Measurements from ENCODE around the gene UROS.

The UROS gene

DNA sequence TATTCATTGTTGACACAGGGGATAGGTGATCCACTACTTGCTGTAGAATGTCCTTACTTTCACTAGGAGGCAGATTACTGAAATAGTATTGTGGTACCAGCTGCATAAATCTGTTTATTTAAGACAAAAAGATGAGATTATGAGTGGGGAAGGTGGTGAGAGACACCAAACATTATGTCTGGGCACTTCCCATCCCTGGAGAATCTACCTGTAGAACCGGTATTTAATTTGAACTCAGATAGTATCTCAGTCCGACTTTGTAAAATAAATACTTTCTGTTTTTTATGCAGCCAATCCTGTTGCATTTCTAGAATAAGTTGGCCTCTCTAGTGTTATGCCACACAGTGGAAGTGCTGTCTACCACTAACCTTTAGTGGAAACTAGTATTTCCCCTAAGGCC, 13.7 kb upstream of the UROS start:
- DNase-seq (ENCODE audit: low spot score): no peak

GRCh38 chr10:125828311-125828710, 5.3 kb upstream of the UROS start:
- DNase-seq (ENCODE audit: low spot score): no peak

DNA sequence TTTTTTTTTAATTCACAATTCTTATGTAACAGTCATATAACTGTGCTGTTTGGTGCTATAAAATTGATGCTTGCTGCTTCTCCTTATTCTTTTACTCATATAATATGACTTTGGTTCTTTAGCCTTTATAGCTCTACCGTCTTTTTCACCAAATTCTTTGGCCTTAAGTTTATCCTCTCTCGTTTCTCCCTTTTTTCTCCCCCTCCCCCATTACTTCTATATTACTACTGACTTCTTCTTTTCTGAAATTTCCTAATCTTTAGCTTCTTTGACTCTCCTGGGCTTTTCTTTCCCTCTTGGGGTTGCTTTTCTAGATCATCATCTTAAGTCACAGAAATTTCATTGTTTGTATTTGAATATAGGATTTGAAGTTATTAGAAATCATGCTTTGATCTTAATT, 4.1 kb upstream of the UROS start:
- no peak for DNase-seq (ENCODE audit: low spot score)

GRCh38 chr10:125824736-125825135, 1.7 kb upstream of the UROS start:
- DNase-seq (ENCODE audit: low spot score): no peak

DNA sequence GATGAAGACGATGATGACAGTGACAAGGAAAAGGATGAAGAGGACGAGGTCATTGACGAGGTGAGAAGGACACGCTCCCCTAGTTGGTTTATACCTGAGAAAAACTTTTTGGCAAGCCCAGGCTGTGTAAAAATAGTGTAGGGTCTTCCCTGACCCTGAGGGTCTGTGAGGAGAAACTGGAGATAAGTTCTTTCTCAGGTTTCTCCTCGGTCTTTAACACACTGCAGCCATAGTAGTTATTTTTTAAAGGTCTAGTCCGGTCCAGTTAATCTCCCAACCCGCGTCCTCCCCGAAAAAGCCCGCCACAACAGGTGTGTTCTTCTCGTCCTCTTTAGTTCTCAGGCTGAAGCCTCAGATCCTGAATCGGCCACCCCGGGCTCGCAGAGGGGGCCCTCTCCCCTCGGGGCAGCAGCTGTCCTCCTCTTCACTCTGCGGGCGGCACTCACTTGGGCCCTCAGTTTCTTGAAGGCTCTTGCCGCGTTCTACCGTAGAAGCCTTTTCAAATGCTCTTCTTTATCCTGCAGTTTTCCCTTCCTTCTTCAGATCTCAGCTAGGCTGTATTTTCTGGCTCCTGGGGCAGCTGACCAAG, 699 bp upstream of the UROS start:
- no peak for DNase-seq (ENCODE audit: low spot score)

GRCh38 chr10:125820701-125821100, 2.4 kb downstream of the UROS start:
- no peak for DNase-seq (ENCODE audit: low spot score)

GRCh38 chr10:125817337-125817946, 5.6 kb downstream of the UROS start:
- DNase-seq (ENCODE audit: low spot score): peak; percentile 37

DNA sequence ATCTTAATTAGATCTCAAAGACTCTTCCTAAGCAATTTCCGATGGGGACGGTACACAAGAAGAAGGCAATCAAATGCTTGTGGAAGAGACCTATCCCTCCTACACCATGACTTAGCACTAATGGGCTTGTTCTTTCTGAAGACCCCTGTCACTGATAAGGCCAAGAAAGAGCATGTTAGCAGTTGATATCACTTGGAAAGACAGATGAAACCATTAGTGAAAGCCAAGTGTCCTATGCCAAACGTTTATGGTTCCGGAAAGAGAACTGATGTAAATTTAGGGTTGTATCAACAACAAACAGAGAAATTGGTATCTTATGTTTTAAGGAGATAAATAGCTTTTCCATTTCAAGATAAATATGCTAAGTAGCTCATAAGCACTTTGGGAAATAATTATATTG, 6.5 kb downstream of the UROS start:
- DNase-seq (ENCODE audit: low spot score): peak; percentile 81

- DNase-seq (ENCODE audit: low spot score): peak; percentile 61
Observed at GRCh38 chr10:125815764-125816163, 7.3 kb downstream of the UROS start.

DNA sequence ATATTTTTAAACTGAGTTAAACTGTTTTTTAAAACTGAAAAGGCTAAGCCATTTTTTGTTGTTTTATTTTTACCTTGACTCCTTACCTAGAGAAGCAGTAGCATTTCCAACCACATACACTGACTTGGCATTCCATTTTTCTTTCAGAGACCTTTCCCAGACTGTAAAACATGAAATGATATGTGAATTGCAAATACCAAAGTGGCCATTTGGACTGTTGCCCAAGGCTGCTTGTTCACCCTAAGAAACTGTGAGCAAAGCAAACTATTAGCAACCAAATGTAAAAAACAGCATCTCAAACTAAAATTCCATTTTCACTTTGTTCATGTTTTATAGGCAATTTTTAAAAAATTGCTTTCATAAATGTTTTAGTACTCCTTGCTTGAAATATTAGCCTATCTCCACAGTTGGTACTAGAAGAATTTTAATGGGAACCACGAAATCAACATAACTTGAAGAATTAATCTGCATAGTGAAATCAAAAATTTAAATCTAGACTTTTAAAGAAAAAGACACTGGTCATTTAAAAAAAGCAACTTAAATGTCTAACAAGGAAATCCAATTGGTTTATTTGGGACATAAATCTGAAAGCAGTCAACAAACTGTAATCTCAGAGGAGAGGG, 10.8 kb downstream of the UROS start:
- DNase-seq (ENCODE audit: low spot score): peak; percentile 18

- no peak for DNase-seq (ENCODE audit: low spot score)
Observed at GRCh38 chr10:125811251-125811650, 11.8 kb downstream of the UROS start.

GRCh38 chr10:125808047-125808446, 15.0 kb downstream of the UROS start:
- DNase-seq (ENCODE audit: low spot score): no peak

GRCh38 chr10:125802739-125803138, 20.3 kb downstream of the UROS start:
- DNase-seq (ENCODE audit: low spot score): no peak

DNA sequence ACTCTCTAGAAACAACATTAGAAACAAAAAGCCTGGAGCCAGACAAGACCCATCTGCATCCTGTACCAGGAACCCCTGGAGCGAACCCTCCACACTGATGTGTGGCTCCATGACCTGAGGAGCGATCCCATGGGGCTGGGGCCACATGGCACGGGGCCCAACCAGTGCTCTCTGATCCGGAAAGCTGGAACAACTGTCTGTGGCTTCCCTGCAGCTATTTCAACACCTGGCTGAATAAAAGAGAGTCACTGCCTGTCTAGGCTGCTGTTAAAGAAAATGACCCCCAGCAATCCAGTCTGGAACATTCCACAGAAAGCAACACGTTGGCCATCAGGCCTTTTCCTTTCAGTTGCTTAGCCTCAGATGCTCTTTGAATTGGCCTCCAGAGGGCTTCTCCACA, 20.9 kb downstream of the UROS start:
- no peak for DNase-seq (ENCODE audit: low spot score)

DNA sequence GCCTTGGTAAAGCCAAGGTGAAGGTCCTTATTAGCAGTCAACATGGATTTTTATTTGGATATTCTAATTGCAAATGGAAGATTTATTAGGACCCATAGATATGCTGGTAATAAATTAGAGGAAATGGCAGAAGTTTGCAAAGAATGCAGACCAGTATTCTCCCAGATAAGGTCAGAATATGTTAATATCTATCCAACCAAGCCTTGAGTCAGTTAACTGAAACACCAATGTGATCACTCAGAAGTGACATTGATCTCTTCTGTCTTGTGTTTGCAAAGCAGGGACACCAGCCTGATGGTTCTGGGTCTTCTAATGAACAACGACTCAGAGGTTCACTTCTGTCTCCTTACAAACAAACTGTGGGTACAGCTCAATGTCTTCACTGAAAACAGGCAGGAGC, 21.5 kb downstream of the UROS start:
- DNase-seq (ENCODE audit: low spot score): no peak

DNA sequence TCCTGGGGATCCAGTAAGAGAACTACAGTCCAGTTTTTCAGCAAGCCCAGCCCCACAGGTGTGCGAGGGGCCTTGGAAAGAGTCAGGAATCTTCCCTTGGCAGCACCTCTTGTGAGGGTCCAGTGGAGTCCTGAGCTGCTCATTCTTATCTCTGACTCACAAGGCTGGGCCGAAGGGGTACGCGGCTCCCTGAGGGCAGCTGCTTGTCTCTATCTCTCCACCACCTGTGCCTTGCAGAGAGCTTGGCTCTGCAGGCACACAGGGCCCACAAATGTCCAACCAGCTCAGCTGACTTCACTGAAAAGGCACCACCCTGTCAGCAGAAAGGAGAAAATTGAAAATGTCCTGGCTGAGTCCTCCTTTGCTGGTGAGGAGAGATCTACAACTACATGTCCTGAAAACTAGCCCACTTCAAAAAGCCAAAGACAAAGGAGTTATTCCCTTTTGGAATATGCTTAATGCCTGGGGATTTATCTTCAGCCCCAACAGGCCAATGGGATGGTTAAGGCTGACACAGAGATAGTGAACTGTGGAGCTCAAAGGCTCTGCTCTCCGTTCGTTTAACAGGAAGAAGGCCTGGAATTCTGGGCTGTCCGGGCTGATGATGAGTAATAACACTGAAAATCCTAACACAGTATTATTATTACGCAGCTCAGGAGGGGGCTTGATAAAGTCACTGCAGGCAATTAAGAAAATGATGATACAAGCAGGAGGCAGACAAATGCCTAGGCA, 23.4 kb downstream of the UROS start:
- peak; percentile 55 for DNase-seq (ENCODE audit: low spot score)

DNA sequence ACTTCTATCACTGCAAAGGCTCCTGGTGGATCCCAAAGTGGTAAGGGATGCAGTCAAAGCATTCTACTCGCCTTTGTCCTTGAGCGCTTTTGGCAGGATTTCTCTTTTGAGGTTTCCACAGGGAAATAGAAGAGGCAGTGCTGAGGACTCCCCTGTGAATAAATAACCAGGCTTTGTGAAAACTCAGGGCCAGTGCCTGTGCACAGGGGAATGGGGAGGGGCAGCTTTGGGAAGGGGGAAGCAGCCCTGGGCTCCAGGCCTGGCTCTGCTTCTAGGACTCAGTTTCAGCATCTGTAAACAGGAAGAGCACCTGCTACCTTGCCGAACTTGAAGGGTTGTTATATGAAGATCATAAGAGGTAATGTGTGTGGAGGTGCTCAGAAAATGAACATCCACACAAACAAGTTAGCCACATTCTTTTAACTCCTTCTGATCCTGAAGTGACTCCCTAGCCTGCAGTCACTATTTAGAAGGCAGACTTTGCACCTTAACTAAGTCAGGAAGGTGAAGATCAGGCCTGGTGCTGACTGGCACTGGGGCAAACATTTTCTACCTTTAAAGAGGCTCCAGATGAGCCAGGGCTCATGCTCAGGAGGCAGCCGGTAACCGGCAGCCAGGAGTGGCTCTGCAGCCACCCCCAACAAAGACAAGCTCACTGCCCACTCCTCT, 24.9 kb downstream of the UROS start:
- no peak for DNase-seq (ENCODE audit: low spot score)

- DNase-seq (ENCODE audit: low spot score): no peak
Observed at GRCh38 chr10:125797424-125797823, 25.6 kb downstream of the UROS start.

DNA sequence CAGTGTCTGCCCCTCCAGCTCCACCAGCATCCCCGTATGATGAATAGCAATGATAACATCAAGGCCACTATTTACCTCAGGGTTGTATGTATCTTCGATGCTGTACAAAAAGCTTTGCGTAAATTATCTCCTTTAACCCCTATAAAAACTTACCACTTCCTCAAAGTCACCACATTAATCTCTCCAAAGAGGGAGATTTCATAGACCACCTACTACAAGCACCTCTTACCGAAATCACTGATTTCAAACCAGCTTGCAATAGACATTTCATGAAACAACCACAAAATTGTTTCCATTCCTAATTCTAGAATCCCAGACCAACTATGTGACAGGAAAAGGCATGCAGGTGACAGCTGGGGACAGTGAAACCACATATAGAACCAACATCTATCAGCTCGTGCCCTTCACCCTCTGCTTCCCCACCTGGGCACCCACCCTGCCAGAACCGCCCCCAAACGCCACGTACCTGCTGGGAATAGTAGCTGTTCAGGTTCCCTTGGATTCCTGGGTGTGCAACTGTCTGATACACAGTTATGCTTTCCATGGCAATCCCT, 27.3 kb downstream of the UROS start:
- no peak for DNase-seq (ENCODE audit: low spot score)

DNA sequence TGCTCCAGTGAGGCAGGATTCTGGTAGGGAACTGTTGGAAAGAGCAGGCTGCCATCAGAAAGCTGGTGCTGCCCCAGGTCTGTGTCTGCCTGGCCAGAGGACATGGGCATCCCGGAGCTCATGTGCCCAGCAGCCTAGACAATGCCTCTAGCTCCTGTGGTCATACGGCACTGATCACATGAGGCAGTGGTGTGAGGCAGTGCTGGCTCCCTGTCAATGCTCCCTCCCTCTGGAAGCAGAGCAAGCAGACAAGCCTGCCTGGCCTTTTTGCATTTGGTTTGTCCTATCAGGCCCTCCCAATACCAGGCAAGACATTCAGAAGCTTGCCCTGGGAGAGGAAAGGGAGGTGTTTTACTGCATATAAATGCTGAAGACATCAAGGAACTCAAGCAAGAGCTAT, 27.9 kb downstream of the UROS start:
- no peak for DNase-seq (ENCODE audit: low spot score)

GRCh38 chr10:125792342-125793300, 30.4 kb downstream of the UROS start:
- no peak for DNase-seq (ENCODE audit: low spot score)
